Stimulated activated CD4-positive, alpha-beta T cell treated with anti-CD3 and anti-CD28 coated beads, Interleukin-4, amount 100 ng/mL, for 4 hours (primary cell): ENCODE data around the gene HCFC2.

Experiments used
- DNase-seq, 2 experiments: peaks; one replicate each; pipeline ENCODE4 v3.0.0-alpha.2; 2020

The HCFC2 gene

DNA sequence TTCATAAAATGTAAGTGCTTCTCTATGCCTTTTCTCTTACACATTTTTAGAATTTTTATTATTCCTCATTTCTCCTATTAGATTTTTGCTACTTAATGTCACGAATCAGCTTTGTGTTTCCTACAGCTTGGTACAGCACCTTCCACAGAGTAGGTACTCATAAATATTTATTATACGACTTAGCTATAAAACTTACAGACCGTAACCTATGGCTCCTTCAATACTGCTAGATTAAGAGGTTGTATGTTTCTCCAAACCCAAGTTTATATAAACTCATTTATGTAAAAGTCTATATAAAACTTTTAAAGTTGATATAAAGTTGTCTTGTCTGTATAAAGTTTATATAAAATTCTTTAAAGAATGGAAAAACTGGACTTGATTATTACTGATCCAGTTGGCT is 62.2 kb downstream of the HCFC2 start:
- DNase-seq, result no peak

DNA sequence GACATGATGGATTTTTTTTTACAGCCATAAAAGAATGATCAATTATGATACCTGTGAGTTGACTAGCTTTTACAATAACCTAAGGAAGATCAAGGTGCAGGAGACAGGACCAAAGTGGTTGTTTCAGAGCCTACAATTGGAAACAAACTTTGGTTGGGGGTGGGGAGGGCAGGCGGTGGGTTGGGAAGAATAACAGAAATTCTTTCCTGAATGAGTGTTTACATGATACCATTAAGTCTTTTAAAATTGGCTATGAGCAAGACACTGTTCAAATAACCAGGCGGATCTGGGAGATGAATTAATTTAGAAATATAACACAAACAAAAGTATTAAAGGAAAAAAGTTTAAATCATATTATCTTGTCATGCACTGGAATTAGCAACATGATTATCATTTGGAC is 66.4 kb downstream of the HCFC2 start:
- no peak for DNase-seq

DNA sequence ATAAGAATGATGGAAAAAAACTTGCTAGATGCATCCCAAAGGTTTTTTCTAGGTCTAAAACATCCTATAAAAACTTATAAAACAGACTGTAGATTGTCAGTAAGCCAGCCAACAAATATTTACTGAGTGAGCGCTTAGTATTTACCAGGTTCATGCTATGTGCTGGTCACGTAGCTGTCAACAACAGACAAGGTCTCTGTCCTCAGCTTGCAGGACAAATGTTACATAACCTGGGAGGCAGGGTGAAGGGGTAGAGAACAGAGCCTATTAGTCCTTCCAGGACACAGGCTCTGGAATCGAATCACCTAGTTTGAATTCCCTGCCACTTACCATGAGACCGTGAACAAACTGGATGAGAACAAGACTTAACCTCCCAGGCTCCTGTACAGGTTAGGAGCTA is 67.3 kb downstream of the HCFC2 start:
- no peak for DNase-seq

DNA sequence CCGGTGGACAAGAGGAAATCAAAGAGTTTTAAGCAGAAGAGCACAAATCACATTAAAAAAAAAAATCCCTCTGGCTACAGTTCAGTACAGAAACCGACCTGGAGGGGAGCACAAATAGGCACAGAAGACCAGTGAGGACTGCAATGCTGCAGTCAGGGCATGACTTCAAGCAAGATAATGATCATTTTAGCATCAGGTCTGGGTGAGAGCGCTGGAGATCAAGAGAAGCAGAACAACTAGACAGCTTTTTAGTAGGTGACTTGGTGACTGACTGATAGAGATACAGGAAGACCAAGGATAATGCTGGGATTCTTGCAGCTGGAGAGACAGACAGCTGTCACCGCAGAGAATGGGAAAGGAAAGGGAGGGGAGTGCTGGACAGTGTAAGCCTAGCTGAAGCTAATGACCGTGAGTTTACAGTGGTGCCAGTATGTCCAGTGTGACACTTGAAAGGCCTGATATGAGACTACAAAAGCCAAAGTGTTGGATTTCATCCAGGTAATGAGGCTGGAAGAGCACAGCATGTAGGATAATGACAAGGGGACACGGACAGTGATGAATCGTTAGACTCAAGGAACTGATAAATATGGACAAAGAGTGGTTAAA is 68.1 kb downstream of the HCFC2 start:
- no peak for DNase-seq

DNA sequence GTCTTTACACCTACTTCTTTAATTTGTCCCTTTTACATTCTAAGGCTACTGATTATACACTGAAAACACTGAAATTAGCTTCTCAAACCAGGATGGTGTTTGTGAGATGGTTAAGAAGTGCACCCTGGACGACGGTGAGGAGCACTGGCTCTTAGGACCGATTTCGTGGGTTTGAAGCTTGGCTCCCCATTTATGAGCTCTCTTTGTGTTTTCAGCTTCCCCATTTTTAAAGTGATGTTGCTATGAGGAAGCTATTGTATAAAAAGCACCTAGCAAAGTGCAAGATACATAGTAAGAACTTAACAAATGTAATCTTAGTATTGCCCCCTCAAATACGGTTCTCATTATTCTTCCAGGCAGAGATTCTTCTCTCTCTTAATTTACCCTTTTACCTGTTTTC is 69.0 kb downstream of the HCFC2 start:
- no peak for DNase-seq

DNA sequence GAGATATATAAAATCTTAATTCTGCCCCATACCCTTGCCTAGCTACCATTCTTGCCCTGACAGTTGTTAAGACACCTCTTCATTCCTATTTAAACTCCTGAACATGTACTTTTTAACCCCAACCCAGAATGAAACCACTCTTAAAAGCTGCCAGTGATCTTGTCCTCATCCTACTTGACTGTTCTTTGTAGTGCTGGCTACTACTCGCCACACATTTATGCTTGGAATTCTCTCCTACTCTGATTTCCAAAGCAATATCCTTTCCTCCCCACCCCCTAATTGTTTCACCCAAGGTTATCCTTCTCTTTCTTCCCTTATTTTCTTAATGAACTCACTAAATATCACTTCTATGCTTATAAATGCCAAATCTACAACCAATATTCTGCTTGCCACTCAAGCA is 69.5 kb downstream of the HCFC2 start:
- no peak for DNase-seq

DNA sequence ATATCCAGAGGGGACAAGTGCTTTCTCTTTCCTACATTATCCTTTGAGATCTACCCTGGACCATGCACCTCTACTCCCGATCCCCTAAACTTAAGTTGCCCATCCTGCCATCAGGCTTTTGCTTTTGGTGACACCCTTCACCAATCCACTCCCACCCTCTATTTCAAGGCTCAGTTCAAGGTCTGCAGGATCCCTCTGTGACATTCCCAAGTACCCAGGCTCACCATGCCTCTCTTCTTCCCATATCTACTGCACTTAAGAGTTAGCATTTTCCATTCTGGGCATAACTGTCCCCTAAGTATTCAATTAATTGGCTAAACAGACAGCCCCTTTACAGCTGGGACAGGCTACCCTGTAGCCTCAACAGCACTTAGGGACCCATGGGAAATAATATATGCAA is 70.6 kb downstream of the HCFC2 start:
- no peak for DNase-seq

DNA sequence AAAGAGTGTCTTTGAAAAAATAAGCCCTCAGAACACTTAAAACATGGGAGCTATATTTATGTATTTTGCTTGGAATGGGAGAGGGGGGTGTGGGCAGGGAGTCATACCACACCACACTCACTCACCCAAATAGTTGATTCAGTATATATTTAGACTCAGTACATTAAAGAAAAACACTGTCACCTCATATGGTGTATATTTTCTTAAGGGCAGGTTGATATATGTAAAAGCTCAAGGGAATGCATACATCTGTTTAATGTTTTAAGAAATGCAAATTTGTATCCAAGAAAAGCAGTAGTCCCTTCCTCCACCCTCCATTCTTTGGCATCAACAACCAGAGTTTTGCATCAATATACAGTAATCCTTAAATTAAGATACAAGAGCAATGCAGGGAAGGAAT is 72.2 kb downstream of the HCFC2 start:
- DNase-seq, result no peak

DNA sequence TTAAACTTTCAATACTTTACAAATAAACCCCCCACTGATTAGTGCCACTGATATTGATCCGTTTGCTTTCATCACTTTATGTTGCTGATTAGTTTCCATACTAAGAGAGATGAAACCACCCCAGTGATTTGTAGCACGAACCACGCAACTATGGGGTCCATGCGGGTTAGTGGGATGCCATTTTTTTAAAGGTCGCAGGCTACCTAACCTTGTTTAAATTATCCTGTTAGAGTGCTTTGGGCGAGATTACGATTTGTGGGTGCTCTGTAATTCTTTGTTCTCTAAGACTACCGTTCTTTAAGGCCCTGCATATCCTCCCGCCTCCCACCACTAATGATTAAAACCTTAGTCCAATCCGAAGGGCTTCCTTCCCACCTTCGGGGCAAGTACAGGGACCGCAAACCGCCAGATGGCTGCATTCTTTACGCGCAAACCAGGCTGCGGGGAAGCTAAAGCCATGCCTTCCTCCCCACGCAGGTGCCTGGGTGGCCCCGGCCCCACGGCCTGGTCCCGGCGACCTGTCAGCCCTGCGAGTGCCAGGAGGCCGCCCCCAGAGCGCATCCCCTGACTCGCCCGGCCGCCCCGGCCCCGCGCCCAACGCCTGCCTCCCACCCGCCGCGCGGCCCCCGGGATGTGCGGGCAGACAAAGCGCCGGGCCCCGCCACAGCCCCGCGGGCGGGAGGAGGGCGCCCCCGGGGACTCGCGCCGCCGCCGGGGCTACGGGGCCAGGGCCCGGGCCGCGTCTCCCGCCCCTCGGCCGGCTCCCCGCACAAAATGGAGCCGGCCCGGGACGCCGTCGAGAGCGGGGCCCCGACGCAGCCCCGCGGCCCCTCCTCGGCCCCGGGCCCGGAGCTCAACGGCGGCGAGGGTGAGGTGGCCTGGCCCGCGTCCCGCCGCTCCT is 72.9 kb downstream of the HCFC2 start:
- peak; percentile 41 to 43 for DNase-seq

DNA sequence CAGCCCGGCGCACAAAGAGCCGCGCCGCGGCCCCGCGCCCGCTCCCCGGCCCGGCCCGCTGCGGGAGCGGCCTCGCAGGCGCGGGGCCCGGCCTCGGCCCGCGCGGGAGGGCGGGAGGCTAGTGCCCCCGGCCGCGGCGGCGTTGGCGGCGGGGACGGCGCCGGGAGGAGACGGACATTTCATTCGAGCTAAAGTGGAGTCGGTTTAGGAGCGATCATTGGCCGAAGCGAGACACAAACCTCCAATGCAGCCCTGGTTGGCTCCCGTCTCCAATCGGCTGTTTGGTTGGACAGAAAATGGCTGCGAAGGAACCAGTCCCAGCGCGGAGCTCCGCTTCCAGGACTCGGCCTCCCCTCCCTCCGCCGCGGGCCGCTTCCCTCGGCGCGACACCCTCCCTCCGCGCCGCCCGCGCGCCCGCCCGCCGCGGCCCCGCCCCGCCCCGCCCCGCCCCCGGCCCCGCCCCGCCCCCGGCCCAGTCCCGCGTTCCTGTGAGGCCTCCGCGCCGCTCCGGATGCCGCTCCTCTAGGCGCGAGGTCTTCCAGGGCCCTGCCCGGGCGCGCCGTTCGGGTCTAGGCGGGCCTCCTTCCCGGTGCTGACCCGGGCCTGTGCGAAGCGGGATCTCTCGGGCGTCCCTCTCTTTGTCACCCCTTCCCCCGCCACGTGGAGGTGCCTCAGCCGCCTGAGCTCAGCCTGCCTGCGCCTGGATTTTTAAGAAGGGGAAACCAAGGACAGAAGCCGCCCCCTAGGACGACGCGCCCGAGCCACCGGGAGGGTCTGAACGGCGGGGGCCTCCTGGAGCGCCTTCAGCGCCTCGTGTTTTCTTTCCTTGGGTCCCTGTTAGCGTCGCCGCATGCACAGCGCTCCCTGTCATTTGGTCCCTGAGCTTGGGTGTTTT is 73.8 kb downstream of the HCFC2 start, which contains the start of gene NFYB:
NFYB (minus strand) TSS at position 309 of the 895 bp plus-strand sequence. CDS start 2,757 bp downstream, outside the sequence.
- DNase-seq, result peak; percentile 84 to 87

DNA sequence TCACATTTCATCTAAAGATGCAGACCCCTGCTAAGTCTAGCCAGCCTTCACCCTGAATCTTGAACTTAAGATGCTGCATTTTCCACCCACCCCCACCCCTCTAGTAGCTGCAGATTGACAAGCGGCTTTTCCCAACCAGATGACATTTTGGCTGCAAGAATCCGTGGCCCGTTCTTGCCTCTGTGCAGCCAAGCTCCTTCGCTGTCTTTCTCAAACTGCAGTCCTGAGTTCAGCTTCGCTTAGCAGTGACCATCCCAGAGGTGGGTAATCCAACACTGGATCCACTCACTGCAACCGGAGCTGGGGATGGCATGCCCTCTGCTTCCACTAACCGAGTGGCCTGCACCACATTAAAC is 74.4 kb downstream of the HCFC2 start:
- no peak for DNase-seq

DNA sequence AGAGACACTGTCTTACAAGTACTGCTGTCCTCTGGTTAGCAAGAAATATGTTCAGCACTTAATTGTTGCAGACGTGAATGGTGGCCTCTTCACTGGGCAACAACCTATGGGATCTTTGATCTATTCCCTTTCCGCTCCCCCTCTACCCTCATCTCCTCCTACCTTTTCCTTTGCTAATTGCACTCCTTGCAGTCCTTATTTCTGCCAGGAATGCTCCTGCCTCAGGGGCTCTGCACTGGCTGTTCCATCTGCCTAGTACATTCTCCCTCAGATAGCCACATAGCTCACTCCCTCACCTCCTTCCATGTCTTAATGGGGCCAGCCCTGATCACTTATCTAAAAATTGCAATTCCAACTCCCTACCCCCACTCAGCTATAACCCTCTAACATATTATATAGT is 78.2 kb downstream of the HCFC2 start:
- DNase-seq, result no peak

DNA sequence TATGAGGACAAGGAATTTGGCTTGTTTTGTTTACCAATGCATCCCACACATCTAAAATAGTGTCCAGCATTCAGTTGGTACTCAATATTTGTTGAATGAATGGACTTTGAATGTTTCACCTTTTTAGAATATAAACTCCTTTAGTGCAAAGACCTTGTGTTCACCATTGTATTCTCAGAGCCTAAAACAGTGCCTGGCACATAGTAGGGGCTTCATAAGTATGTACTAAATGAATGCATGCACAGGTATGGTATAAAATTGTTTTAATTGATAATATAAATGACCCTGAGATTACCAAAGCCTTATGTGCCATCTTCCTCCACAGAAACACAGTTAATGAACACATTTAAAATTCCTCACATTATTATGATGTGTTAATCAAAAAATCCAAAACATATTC is 78.7 kb downstream of the HCFC2 start:
- no peak for DNase-seq

DNA sequence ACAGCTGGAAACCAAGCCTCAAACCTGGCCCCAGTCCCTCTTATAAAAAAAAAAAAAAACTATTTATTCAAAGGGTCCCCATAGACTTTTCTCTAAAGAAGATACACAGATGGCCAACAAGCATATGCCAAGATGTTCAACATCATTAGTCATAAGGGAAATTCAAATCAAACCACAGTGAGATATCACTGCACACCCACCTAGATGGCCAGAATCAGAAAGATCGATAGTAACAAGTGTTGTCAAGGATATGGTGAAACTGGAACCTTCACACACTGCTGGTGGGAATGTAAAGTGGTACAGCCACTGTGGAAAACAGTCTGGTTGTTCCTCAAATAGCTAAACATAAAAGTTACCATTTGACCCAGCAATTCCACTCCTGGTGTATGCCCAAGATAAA is 79.6 kb downstream of the HCFC2 start:
- DNase-seq, result no peak

DNA sequence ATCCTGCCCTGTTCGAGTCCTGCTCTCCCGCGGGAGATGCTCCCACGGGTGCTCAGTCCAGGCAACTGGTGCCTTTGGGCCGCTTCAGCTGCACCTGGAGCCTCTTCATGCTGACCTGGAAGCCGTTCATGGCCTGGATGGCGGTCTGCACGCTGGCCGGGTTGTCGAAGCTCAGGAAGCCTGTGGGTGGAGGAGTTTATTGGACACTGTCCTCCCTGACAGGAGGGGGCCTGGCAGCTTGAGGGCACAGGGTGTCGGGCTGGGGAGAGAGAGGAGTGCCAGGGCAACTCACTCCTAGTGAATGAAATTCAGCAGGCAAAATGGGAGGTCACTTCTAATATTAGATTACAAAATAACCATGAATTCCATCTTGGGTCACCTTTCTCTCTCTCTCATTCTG is 83.0 kb downstream of the HCFC2 start:
- DNase-seq, result no peak

DNA sequence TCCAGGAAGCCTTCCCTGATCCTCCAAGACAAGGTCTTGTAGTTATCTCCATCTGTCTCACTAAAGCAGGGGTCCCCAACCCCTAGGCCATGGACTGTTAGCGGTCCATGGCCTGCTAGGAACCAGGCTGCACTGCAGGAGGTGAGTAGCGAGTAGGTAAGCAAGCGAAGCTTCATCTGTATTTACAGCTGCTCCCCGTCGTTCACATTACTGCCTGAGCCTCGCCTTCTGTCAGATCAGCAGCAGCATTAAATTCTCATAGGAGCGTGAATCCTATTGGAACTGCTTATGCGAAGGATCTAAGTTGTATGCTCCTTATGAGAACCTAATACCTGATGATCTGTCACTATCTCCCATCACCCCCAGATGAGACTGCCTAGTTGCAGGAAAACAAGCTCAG is 86.1 kb downstream of the HCFC2 start:
- DNase-seq, result no peak

DNA sequence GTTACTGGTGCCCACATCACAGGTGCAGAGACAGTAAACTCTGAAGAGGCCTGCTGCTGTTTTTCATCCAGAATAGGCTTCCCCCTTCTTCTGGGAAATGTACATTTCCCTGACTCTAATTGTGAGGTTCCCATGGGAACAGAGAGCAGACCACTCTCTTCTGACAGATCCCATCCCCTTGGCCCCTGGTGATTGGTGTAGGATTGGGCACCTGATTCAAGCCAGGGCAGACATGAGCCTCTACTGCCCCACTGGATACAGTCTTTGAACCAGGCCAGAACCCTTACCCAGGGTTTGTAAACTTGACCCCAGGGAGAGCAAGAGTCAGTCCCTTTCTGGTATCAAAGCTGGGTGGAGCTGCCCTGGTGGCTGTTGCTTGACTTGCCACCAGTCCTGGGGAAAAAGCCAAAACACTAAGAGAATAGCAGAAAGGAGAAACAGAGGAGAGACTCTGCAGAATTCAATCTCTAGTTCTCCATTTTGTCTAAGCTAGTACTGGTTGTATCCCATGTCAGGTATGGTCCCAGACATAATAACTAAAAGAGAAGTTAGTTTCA is 88.4 kb downstream of the HCFC2 start:
- no peak for DNase-seq

DNA sequence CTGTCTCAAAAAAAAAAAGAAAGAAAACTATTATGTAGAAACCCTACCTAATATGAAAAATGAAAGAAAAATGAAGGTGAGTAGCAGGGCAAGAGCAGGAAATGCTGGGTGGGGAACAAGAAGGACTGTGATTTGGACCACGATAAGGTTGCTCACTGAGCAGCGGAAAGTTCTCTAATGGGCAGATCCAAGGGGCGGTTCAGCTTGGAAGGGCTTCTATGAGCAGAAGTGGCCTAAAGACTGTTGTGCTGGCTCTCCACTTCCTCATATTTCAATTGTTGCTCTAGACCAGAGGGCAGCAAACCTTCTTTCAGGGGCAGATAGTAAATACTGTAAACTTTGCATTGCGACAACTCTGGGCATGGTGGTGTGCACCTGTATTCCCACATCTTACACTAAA is 90.0 kb downstream of the HCFC2 start:
- DNase-seq, result no peak

DNA sequence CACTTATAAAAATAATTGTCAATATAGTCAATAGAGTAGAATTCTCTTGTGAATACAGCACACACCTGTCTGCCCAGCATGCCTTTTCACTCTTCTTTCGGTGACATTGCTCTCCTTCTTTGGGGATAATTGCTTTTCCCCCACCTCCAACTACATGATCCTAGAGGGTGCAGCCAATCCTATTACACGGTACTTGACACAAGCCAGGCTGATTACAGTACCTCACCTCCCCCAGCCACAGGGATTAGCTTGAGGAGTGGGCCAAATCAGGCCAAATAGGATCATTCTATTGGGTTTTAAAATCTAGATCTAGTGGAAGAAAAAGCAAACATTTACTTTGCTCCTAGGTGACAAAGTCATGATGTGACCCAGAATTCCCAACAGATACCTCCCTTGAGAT is 90.5 kb downstream of the HCFC2 start:
- no peak for DNase-seq
